Stromal cell of bone marrow (primary cell): ENCODE results near the gene PALLD.
"Not testable (repeated sequence)": the region's sequence is repeated elsewhere in the genome, so short reads cannot be mapped to it uniquely, and the experiment has no call there.

Source experiments
- DNase-seq: peaks from one replicate; pipeline ENCODE4 v3.0.0-alpha.2; 2012; ENCODE audit warnings: low read depth

Gene PALLD

GRCh38 chr4:168677063-168677462, 180.2 kb downstream of the PALLD start:
- DNase-seq: no peak

GRCh38 chr4:168677879-168678278, 181.0 kb downstream of the PALLD start:
- no peak for DNase-seq

- DNase-seq: no peak
Observed at GRCh38 chr4:168678751-168679366, 182.0 kb downstream of the PALLD start.

- no peak for DNase-seq
Observed at GRCh38 chr4:168679397-168679796, 182.5 kb downstream of the PALLD start.

GRCh38 chr4:168679819-168680218, 183.0 kb downstream of the PALLD start:
- DNase-seq: no peak

GRCh38 chr4:168682898-168683500, 186.1 kb downstream of the PALLD start:
- no peak for DNase-seq

- no peak for DNase-seq
Observed at GRCh38 chr4:168683595-168683994, 186.7 kb downstream of the PALLD start.

GRCh38 chr4:168685136-168685809, 188.4 kb downstream of the PALLD start:
- DNase-seq: no peak

GRCh38 chr4:168688584-168688983, 191.7 kb downstream of the PALLD start:
- no peak for DNase-seq

GRCh38 chr4:168689791-168690190, 192.9 kb downstream of the PALLD start:
- no peak for DNase-seq

GRCh38 chr4:168690199-168690598, 193.3 kb downstream of the PALLD start:
- DNase-seq: no peak

GRCh38 chr4:168691631-168692369, 194.9 kb downstream of the PALLD start:
- DNase-seq: no peak

GRCh38 chr4:168693750-168694490, 197.1 kb downstream of the PALLD start:
- no peak for DNase-seq

GRCh38 chr4:168694667-168695066, 197.8 kb downstream of the PALLD start:
- DNase-seq: no peak

GRCh38 chr4:168695288-168695687, 198.4 kb downstream of the PALLD start:
- DNase-seq: no peak

- DNase-seq: no peak
Observed at GRCh38 chr4:168696280-168696679, 199.4 kb downstream of the PALLD start.

GRCh38 chr4:168696826-168697225, 200.0 kb downstream of the PALLD start:
- no peak for DNase-seq

- no peak for DNase-seq
Observed at GRCh38 chr4:168699224-168699878, 202.5 kb downstream of the PALLD start.

GRCh38 chr4:168701061-168701460, 204.2 kb downstream of the PALLD start:
- no peak for DNase-seq

- DNase-seq: not testable (repeated sequence)
Observed at GRCh38 chr4:168702581-168703087, 205.8 kb downstream of the PALLD start.

GRCh38 chr4:168705121-168705520, 208.3 kb downstream of the PALLD start:
- no peak for DNase-seq
